ENCODE results near the gene DPYD.

DPYD gene

DNA sequence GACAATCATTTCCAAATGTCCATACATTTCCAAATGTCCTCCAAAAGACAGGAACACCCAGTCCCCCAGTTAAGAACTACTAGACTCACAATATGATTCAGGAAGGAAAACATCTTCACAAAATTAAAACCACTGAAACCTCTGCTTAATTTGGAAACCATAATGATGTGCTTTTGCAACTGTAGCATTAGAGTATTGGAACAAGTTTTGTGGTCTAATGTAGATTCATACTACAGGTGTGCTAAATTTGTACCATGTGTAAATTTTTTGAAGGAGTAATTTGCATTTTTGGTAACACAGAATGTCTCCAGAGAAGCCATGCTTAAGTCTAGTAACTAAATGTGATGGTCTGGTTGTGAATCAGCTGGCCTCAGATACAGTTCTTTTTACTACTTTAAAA lies 129.6 kb downstream of the DPYD start:
- DNase-seq (ENCODE audit: low read depth in 3 of 3) = no peak

DNA sequence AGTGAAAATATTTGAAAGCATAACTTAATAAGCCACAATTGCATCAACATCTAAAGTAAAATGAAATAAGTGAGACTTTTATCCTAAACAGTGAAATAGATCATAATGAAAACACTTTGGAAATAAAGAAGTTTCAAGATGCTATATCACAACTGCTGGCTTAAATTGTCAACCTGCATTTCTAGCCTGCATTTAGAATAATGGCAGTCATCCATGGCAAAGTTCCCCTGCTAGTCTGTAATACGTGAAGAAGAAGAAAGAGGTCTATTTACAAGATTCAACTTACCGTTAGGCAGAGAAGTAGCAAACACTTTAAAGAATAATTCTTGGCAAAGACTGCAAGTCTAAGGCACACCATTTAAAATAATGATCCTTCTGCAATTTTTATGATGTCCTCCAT lies 133.6 kb downstream of the DPYD start:
- no peak for DNase-seq (ENCODE audit: low read depth in 3 of 3)

DNA sequence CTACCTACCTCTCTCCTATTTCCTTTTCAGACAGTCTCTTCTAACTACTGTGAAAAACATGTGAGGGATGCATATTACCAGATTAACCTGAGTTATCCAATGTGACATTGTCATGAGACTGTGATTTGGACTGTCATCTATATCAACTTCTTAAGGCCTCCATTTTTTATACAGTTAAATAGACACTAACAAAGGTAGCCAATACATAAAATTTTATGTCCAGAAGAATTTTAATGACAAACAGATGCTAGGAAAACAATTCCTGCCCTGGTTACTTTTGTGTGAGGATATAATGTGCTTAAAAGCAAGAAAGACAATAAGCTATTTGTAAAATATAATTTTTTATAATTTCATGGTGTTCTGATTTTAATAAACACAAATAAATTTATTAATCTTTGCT lies 136.2 kb downstream of the DPYD start:
- no peak for DNase-seq (ENCODE audit: low read depth in 3 of 3)

GRCh38 chr1:97783751-97784150 lies 137.1 kb downstream of the DPYD start:
- no peak for DNase-seq (ENCODE audit: low read depth in 3 of 3)

DNA sequence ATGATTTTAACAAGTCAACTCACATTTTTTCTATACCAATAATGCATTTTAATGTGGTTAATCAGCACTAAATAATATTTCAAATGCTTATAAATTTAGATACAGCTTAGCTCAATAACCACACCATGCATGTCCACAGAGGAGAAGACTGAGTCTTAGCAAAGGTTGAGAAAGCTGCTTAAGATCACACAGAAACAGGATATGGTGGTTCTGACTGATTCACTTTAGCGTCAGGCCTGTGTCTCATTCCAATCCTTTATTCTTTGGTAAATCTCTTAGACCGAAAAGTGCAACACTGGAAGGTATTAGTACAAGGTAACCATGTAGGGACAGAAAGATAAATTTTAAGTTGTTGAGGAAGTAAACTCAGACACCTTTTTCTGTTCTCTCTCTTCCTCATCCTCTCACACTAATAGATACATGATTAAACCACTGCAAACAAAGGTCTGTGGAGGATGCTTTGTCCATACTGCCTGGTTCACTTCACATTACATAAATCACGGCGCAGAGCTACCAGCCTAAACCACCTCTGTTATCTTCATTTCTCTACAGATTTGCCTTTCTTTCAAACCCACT lies 139.0 kb downstream of the DPYD start:
- no peak for DNase-seq (ENCODE audit: low read depth in 3 of 3)

GRCh38 chr1:97780884-97781283 lies 139.9 kb downstream of the DPYD start:
- DNase-seq (ENCODE audit: low read depth in 3 of 3) = no peak

GRCh38 chr1:97778718-97779117 lies 142.1 kb downstream of the DPYD start:
- DNase-seq (ENCODE audit: low read depth in 3 of 3) = no peak

GRCh38 chr1:97770376-97770775 lies 150.5 kb downstream of the DPYD start:
- no peak for DNase-seq (ENCODE audit: low read depth in 3 of 3)

GRCh38 chr1:97767381-97767780 lies 153.5 kb downstream of the DPYD start:
- no peak for DNase-seq (ENCODE audit: low read depth in 3 of 3)

GRCh38 chr1:97764991-97765390 lies 155.8 kb downstream of the DPYD start:
- no peak for DNase-seq (ENCODE audit: low read depth in 3 of 3)

DNA sequence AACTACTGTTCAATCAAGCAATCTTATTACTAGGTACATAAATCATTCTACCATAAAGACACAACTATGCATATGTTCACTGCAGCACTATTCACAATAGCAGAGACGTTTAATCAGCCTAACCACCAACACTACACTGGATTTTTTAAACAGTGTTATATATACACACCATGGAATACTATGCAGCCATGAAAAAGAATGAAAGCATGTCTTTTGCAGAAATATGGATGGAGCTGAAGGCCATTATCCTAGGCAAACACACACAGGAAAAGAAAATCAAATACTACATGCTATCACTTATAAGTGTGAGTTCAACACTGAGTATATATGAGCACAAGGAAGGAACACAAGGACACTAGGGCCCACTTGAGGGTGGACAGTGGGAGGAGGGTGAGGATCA lies 159.2 kb downstream of the DPYD start:
- no peak for DNase-seq (ENCODE audit: low read depth in 3 of 3)

GRCh38 chr1:97759078-97759477 lies 161.8 kb downstream of the DPYD start:
- no peak for DNase-seq (ENCODE audit: low read depth in 3 of 3)

DNA sequence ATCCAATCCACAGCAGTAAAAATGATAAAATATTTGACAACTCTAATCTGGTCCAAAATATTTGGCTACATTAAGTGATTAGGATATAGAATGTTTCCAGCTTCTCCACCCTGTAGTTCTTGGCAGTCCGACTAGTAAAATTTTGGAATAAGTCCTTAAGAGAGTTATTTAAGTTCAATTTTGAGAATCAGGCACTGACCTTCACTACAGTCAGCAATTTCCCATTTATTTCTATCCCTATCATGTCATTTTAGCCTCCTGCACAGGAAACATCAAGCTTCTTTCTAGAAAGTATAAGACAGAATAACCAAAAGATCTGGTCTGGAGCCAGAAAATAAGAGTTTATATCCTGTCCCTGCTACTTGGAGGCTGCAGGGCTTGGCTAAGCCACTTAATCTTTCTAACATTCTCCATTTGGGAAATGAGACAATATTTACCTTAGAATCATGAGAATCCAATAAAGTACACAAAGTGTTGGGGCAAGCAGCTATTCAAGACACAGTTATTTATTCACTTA lies 162.2 kb downstream of the DPYD start:
- DNase-seq (ENCODE audit: low read depth in 3 of 3) = no peak

GRCh38 chr1:97745912-97746311 lies 174.9 kb downstream of the DPYD start:
- DNase-seq (ENCODE audit: low read depth in 3 of 3) = no peak

- no peak for DNase-seq (ENCODE audit: low read depth in 3 of 3)
Observed at GRCh38 chr1:97744977-97745376, 175.9 kb downstream of the DPYD start.

DNA sequence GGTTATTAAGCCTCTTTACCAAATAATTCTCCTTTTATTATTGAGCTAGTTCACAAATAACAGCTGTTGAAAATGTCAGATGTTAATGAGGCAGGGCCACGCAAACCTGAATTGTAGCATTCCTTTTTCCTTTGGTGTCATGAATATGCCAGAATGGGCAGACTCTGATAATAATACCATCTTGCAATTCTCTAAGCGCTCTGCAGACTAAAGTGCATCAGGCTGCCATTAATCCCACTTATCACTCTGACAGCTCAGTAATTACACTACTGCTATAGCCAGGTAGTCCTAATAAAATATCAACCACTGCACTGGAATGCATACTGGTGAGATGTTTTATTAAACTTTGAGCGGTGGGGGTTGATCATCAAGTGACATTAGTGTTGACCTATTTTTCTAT lies 177.7 kb downstream of the DPYD start:
- no peak for DNase-seq (ENCODE audit: low read depth in 3 of 3)

- no peak for DNase-seq (ENCODE audit: low read depth in 3 of 3)
Observed at GRCh38 chr1:97740891-97741290, 179.9 kb downstream of the DPYD start.

- DNase-seq (ENCODE audit: low read depth in 3 of 3) = no peak
Observed at GRCh38 chr1:97739596-97740103, 181.2 kb downstream of the DPYD start.

GRCh38 chr1:97738270-97738669 lies 182.6 kb downstream of the DPYD start:
- DNase-seq (ENCODE audit: low read depth in 3 of 3) = no peak

GRCh38 chr1:97730271-97730670 lies 190.6 kb downstream of the DPYD start:
- DNase-seq (ENCODE audit: low read depth in 3 of 3) = no peak

GRCh38 chr1:97728436-97728835 lies 192.4 kb downstream of the DPYD start:
- DNase-seq (ENCODE audit: low read depth in 3 of 3) = no peak

DNA sequence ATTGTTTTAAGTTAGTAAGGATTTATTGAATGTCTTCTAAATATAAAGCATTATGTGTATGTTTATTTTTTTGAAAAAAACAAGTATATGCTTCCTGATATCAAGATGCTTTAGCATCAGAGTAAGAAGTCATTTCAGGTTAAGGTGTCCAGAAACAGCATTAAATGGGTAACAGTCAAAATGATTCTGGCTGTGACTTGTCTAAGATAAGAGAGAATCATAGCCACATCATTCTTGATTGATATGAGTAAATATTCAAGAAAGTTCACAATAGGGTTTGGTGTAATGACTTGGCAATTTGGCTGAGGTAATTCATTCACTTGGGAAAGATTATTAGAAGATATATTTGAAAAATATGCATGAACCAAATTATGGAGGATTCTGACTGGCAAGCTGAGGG lies 193.8 kb downstream of the DPYD start:
- no peak for DNase-seq (ENCODE audit: low read depth in 3 of 3)

DNA sequence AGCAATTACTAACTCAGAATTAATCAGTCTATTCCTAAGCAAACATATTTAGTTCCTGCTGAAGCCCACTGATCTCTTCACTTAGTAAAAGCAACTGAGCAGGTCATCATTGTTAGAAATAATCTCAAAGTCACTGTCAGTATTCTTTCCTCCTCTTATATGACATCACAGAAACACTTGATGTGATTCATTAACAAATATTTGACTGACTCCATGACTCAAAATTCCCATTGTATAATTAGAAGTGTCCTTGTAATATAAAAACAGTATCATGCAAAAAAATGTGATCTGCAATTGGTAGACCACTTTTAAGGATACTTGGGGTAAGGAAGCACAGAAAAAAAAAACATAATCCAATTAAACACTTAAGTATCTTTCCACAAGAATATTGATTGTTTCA lies 194.4 kb downstream of the DPYD start:
- no peak for DNase-seq (ENCODE audit: low read depth in 3 of 3)

DNA sequence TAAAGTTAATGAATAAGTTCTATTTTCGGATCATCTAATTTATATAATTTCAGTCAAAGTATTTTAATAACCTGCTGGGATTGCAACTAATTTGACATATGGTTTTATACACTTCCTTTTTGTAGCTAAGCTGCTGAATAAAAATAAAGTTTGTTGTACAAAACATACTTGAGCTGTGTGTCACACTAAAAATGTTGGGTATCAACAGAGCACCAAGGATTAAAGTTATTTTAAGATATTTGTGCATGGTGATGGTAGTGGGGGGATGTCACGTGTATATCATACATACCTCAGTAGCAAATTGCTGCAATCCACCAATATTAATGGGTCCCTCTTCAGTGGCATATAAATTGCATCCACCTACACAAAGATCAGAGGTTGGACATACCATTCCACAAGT lies 199.6 kb downstream of the DPYD start:
- DNase-seq (ENCODE audit: low read depth in 3 of 3) = no peak
